HUES48 (cell line): ENCODE measurements around the gene NR4A1.

Experiments used
- H3K27ac ChIP-seq: one replicate; pipeline ENCODE4 v1.7.0; 2013; ENCODE audit warnings: low read depth, low read length, inconsistent platforms
- H3K27me3 ChIP-seq: 2 replicates; pipeline ENCODE4 v1.6.1; 2013; ENCODE audit warnings: mild to moderate bottlenecking, low read length; ENCODE audit not compliant: control insufficient read depth, insufficient read depth
- H3K36me3 ChIP-seq: 2 replicates; pipeline ENCODE4 v1.6.1; 2013; ENCODE audit warnings: low read length; ENCODE audit not compliant: control insufficient read depth, insufficient read depth
- H3K4me1 ChIP-seq: 2 replicates; pipeline ENCODE4 v1.6.1; 2013; ENCODE audit warnings: mild to moderate bottlenecking, low read length; ENCODE audit not compliant: control insufficient read depth, insufficient read depth
- H3K4me3 ChIP-seq: 2 replicates; pipeline ENCODE4 v1.5.1; 2013; ENCODE audit warnings: mild to moderate bottlenecking, low read depth, low read length
- H3K9ac ChIP-seq: 2 replicates; pipeline ENCODE4 v1.6.1; 2013; ENCODE audit warnings: mild to moderate bottlenecking, low read depth, low read length, moderate library complexity
- H3K9me3 ChIP-seq: 2 replicates; pipeline ENCODE4 v1.6.1; 2013; ENCODE audit warnings: low read length; ENCODE audit not compliant: control insufficient read depth, insufficient read depth

The NR4A1 gene

DNA sequence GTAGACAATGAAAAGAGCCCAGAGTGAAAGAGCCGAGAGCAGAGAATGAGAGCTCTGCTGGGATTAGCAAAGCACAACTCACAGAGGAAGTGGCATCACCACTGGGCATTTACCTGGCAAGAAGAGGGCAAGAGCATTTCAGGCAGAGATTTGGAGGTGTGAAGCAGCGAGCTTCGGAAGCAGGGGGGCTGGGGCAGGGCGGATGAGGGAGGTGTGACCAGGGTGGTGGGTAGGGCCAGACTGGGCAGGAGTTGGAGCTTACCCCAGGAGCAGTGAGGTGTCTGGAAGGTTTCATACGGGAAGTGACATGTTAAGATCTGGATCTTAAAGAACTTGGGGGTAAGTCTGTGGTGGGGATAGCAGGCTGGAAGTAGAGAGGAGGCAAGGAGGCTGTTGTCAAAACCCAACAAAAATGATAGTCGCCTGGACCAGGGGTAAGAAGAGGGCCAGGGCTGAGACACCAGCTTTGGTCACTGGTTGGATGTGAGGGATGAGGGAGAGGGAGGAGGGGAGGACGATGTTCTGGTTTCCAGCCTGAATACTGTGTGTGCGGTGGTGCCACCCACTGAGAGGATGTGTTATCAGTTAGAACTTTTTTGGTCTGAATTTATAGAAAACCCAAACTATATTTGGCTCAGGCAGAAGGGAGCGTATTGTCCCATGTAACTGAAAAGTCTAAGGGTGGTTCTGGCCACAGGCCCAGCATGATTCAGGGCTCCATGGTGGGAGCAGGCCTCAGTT, 33.4 kb downstream of the NR4A1 start:
- H3K36me3 ChIP-seq, result no peaks in the 10 kb centered on the region
- peaks cover 18% of the 10 kb centered on the region for H3K4me1 ChIP-seq
- no peaks in the 10 kb centered on the region for H3K27me3 ChIP-seq
- H3K4me3 ChIP-seq, result no peak overlapping the region
- H3K27ac ChIP-seq, result no peak overlapping the region
- H3K9me3 ChIP-seq, result no peaks in the 10 kb centered on the region
- H3K9ac ChIP-seq, result no peak overlapping the region

DNA sequence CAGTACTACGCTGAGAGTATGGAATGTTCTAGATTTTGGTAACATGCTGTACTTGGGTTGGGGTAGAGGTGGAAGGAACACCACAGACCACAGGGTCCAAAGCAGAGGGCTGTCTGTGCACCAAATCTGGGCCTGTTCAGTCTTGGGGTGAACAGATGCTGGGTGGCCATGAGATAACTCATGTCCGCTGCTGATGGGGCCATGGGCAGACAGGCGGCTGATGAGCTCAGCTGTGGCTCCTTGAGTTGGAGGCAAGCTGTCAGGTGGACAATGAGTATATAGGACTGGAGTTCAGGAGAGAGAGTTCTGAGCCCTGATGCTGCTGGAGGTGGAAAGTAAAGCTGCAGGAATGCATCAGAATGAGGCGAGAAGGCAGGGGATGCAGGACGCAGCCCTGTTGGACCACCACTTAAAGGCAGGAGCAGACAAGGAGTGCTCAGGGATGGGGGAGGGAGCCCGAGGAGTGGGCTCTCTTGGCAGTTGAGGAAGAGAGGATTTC, 34.5 kb downstream of the NR4A1 start:
- H3K27ac ChIP-seq, result no peak overlapping the region
- no peak overlapping the region for H3K4me3 ChIP-seq
- no peaks in the 10 kb centered on the region for H3K9me3 ChIP-seq
- H3K36me3 ChIP-seq, result no peaks in the 10 kb centered on the region
- H3K9ac ChIP-seq, result no peak overlapping the region
- H3K27me3 ChIP-seq, result no peaks in the 10 kb centered on the region
- H3K4me1 ChIP-seq, result peaks cover 18% of the 10 kb centered on the region

DNA sequence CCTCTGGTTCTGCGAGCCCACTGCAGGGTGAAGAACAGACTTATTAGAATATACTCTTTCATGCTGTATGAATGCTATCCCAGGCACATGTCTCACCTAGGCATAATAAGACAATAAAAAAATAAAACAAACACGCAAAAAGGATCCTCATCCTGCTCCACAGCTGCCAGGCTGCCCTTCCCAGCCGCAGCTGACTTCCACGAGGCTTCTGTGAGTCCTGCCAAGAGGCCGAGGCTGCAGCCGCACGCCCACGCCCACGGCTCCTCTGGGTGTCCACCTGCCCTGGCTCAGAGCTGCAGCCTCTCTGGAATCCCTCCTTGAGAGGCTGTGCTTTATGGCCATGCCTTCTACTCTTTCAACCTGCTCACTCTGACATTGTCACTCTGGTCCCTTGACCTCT, 35.1 kb downstream of the NR4A1 start:
- no peaks in the 10 kb centered on the region for H3K9me3 ChIP-seq
- no peak overlapping the region for H3K27ac ChIP-seq
- peaks cover 19% of the 10 kb centered on the region for H3K4me1 ChIP-seq
- H3K27me3 ChIP-seq, result no peaks in the 10 kb centered on the region
- no peaks in the 10 kb centered on the region for H3K36me3 ChIP-seq
- no peak overlapping the region for H3K4me3 ChIP-seq
- H3K9ac ChIP-seq, result no peak overlapping the region

DNA sequence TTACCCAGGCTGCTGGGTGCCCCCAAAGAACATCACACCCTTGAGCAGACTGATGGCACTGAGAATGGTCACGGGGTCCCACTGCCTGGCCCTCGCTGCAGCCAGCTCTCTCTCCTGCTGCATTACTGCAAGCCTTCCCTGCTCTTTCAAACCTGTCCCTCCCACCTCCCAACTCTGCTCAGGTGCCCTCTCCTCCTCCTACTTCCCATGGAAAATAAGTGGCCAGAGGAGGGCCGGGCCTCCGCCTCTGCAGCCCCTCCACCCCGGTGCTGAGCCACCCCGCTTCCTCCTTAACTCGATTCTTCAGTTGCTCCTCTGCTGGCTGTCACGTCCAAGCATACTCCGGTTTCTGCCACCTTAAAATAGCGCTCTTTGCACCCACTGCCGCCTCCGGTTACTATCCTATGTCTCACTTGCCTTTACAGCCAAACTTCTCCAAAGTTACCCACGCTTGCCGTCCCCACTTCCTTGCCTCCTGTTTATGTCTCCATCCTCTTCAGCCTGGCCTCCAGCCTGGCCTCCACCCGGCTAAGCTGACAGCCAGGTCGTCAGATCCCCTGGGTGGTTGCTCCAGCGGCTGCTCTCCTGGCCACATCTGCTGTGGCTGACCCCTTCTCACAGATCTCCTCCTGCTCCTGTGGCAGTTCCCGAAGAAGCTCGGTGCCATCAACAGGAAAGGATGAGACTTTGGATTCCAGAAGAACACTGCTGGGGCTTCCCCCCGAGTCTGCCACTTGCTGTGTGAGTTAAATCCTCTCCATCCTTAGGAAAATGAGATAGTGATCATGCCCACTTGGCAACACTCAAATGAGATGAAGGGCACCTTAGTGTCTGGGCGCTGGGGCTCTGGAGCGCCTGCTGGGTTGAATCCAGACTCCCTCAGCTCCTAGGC, 35.9 kb downstream of the NR4A1 start:
- no peak overlapping the region for H3K4me3 ChIP-seq
- H3K9me3 ChIP-seq, result no peaks in the 10 kb centered on the region
- peaks cover 14% of the 10 kb centered on the region for H3K4me1 ChIP-seq
- H3K9ac ChIP-seq, result no peak overlapping the region
- no peak overlapping the region for H3K27ac ChIP-seq
- no peaks in the 10 kb centered on the region for H3K27me3 ChIP-seq
- H3K36me3 ChIP-seq, result no peaks in the 10 kb centered on the region

DNA sequence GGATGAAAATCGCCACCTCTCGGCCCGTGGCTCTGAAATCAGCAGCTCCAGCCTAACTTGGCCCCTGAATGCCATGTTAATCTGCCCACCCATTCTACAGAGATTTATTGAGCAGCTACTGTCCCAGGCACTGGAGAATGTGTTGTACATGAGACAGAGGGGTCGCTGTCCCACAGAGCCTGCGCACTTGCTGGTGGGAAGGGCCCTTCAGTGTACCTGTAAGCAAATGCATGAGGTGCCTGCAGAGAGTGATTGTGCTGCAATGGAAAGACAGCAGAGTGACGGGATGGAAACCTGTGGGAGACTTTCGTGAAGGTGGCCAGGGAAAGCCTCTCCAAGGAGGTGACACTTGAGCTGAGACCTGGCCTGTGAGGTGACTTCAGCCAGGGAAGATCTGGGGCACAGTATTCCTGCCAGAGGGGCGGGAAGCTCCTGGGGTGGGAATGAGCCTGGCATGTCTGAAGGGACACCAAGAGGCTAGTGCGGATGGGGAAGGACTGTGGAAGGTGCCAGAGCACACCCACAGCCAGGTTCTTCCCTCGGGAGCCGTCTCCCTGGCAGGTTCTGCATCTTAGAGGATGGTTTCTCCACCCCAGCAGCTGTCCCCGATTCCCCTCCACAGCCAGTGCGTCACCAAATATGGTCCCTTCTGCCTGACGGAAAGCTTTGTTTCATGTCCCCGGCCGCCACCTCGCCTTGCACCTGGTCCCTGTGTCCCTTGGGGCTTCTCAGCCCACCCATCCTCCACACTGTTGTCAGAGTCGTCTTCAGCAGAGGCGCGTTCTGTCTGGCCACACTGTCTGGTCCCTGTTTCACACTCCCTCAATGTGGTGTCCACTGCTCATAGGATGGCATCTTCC, 36.9 kb downstream of the NR4A1 start:
- H3K27ac ChIP-seq, result no peak overlapping the region
- no peak overlapping the region for H3K4me3 ChIP-seq
- H3K9ac ChIP-seq, result no peak overlapping the region
- H3K27me3 ChIP-seq, result no peaks in the 10 kb centered on the region
- no peaks in the 10 kb centered on the region for H3K36me3 ChIP-seq
- H3K4me1 ChIP-seq, result peaks cover 6% of the 10 kb centered on the region; the same call in 1 of the 2 replicates
- no peaks in the 10 kb centered on the region for H3K9me3 ChIP-seq

DNA sequence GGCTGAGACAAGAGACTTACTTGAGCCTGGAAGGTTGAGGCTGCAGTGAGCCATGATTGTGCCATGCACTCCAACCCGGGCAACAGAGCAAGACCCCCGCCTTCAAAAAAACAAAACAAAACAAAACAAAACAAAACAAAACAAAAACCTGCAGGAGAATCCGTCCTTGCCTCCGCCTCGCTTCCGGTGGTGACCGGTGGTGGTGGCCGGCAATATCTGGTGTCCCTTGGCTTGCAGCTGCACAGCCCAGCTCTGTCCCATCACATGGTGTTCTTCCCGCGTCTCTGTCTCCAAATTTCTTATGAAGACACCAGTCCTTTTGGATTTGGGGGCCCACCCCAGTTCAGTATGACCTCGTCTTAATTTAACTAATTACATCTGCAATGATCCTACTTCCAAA, 38.2 kb downstream of the NR4A1 start:
- Histone ChIP-seq H3K27ac (no peak overlapping the region), H3K9me3 (no peaks in the 10 kb centered on the region), H3K27me3 (no peaks in the 10 kb centered on the region), H3K4me3 (no peak overlapping the region), H3K36me3 (no peaks in the 10 kb centered on the region), H3K4me1 (peaks cover 6% of the 10 kb centered on the region; the same call in 1 of the 2 replicates), H3K9ac (no peak overlapping the region)

DNA sequence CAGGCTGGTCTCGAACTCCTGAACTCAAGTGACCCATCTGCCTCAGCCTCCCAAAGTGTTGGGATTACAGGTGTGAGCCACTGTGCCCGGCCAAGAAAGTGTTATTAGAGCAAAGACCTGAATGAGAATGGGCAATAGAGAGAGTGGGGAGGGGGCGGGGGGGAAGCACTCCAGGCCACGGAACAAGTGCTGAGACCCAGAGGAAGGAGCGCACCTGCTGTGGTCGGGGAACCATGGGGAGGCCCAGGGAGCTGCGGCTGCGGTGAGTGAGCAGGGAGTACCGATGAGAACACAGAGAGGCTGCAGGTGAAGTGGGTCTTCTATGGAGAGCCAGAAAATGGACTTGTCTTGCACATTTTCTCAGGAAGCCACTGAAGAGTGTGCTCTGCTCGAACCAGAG, 39.0 kb downstream of the NR4A1 start:
- Histone ChIP-seq H3K36me3 (no peaks in the 10 kb centered on the region), H3K9ac (no peak overlapping the region), H3K27me3 (no peaks in the 10 kb centered on the region), H3K4me3 (no peak overlapping the region), H3K9me3 (no peaks in the 10 kb centered on the region), H3K27ac (no peak overlapping the region), H3K4me1 (peaks cover 6% of the 10 kb centered on the region; the same call in 1 of the 2 replicates)

DNA sequence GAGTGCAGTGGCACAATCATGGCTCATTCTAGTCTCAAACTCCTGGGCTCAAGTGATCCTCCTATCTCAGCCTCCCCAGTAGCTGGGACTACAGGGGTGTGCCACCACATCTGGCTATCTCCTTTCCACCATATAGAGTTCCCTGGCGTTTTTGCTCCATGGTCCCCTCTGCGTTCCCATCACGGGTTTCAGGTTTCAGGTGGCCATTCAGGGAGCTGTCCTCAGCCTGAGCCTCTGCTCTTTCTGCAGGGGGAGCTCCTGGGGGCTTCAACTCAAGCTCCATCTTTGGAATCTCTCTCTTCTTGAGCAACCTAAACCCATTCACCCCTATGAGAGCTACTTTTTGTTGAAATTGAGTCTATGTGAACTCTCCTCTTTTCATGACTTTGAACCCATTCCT, 39.8 kb downstream of the NR4A1 start:
- H3K9ac ChIP-seq, result no peak overlapping the region
- no peaks in the 10 kb centered on the region for H3K36me3 ChIP-seq
- H3K27ac ChIP-seq, result no peak overlapping the region
- H3K9me3 ChIP-seq, result no peaks in the 10 kb centered on the region
- H3K4me3 ChIP-seq, result no peak overlapping the region
- peaks cover 6% of the 10 kb centered on the region; the same call in 1 of the 2 replicates for H3K4me1 ChIP-seq
- no peaks in the 10 kb centered on the region for H3K27me3 ChIP-seq

DNA sequence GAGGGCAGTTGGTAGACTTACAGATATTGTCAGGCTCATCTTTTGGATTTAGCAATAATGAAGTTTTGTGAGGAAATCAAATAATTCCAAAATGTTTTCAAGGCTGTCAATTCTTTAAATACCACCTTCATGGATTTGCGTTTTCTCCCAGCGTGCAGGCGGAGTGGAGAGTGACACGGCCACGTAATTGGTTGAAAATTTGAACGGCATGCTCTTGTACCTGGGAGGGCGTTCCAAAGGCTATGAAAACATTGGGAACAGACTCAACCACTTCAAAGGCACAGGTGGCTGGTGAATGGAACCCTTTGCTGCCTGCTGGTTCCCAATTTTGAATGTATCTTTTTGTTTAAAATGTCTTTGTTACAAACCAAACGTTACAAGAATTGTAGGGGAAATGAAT, 40.6 kb downstream of the NR4A1 start:
- no peak overlapping the region for H3K27ac ChIP-seq

DNA sequence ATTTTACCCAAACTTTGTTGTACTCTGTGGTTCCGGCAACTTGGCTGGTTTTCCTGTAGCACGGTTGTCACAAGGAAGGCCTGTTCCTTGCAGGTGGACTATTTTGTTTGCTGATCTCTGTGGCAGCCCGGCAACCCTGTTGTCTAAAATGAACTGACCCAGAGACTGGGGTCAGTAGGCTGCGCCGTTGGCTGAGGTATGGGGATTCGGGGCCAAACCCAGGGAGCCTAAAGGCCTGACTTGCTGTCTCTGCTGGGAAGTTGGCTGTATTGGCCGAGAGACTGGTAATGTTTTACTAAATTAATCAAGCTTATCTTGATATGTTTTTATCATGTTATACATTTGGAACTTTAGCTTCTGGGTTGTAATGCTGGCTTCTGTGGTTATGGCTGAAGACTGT, 42.1 kb downstream of the NR4A1 start:
- H3K4me1 ChIP-seq, result peaks cover 6% of the 10 kb centered on the region; the same call in 1 of the 2 replicates
- H3K9ac ChIP-seq, result no peak overlapping the region
- no peaks in the 10 kb centered on the region for H3K9me3 ChIP-seq
- H3K27me3 ChIP-seq, result no peaks in the 10 kb centered on the region; the same call in 1 of the 2 replicates
- no peak overlapping the region for H3K4me3 ChIP-seq
- no peaks in the 10 kb centered on the region for H3K36me3 ChIP-seq
- no peak overlapping the region for H3K27ac ChIP-seq

More for the DNA sequence above, 40.6 kb downstream of the NR4A1 start:
- Histone ChIP-seq H3K4me1 (peaks cover 6% of the 10 kb centered on the region; the same call in 1 of the 2 replicates), H3K9me3 (no peaks in the 10 kb centered on the region), H3K36me3 (no peaks in the 10 kb centered on the region), H3K27me3 (no peaks in the 10 kb centered on the region), H3K9ac (no peak overlapping the region), H3K4me3 (no peak overlapping the region)
